Fibroblast of lung (primary cell): Measurements from ENCODE around the gene HPS5.

ENCODE experiments used
- EZH2 ChIP-seq: IDR thresholded peaks from 2 replicates; pipeline ENCODE4 v1.5.1; 2012; ENCODE audit warnings: low read length, control low read depth, mild to moderate bottlenecking; ENCODE audit errors: missing control alignments
- TF ChIP-seq, protein P1 (sequence below), 2 donors: IDR thresholded peaks in 1 of 2; conservative IDR thresholded peaks in 1 of 2; 1 replicate in 1 of 2; 2 replicates in 1 of 2; pipeline ENCODE4 v1.5.1; 2011 to 2012; ENCODE audit warnings: low read length in 2 of 2, control low read depth in 1 of 2, inconsistent platforms in 1 of 2, low read depth in 1 of 2, mild to moderate bottlenecking in 1 of 2

DNA sequence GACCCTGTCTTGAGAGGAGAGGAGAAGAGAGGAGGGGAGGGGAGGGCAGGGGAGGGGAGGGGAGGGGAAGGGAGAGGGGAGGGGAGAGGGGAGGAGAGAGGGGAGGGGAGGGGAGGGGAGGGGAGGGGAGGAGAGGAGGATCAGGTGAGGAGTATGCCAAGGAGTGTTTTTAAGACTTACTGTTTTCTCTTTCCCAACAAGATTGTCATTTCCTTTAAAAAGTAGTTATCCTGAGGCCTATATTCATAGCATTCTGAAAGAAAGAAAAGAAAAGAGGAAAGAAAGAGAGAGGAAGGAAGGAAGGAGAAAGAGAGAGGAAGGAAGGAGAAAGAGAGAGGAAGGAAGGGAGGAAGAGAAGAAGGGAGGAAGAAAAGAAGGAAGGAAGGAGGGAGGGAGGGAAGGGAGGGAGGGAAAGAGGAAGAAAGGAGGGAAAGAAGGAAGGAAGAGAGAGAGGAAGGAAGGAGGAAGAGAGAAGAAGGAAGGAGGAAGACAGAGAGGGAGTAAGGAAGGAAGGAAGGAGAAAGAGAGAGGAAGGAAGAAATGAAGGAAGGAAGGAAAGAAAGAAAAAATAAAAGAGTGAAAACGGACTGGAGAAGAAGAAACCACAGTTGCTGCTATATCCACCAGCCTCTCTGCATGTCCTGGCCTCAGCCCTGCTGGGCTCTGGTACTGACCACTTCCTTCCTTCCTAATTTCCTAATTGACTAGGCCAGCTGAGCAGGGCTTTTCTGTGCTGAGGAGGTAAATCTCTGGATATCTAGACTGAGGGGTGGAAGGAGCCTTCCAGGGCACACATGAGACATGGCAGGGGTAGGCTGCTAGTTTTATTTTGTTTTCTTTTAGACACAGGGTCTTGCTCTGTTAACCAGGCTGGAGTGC, 57.0 kb downstream of the HPS5 start:
- TF ChIP-seq, protein P1, sequence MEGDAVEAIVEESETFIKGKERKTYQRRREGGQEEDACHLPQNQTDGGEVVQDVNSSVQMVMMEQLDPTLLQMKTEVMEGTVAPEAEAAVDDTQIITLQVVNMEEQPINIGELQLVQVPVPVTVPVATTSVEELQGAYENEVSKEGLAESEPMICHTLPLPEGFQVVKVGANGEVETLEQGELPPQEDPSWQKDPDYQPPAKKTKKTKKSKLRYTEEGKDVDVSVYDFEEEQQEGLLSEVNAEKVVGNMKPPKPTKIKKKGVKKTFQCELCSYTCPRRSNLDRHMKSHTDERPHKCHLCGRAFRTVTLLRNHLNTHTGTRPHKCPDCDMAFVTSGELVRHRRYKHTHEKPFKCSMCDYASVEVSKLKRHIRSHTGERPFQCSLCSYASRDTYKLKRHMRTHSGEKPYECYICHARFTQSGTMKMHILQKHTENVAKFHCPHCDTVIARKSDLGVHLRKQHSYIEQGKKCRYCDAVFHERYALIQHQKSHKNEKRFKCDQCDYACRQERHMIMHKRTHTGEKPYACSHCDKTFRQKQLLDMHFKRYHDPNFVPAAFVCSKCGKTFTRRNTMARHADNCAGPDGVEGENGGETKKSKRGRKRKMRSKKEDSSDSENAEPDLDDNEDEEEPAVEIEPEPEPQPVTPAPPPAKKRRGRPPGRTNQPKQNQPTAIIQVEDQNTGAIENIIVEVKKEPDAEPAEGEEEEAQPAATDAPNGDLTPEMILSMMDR (conservative IDR thresholded peaks at IDR 0.05 in 1 of 2, IDR thresholded peaks at IDR 0.05 in 1 of 2; ENCODE audit: low read depth in 1 of 2, low read length in 2 of 2): no peak
- TF ChIP-seq EZH2: no peak
